Dedifferentiated amniotic fluid mesenchymal stem cell (primary cell): ENCODE data around the gene AGRP.
"Not testable (repeated sequence)": the region's sequence is repeated elsewhere in the genome, so short reads cannot be mapped to it uniquely, and the experiment has no call there.

Experiments used
- DNase-seq: peaks from one replicate; pipeline ENCODE4 v3.0.0-alpha.2; 2016; ENCODE audit errors: extremely low spot score

Gene AGRP

DNA sequence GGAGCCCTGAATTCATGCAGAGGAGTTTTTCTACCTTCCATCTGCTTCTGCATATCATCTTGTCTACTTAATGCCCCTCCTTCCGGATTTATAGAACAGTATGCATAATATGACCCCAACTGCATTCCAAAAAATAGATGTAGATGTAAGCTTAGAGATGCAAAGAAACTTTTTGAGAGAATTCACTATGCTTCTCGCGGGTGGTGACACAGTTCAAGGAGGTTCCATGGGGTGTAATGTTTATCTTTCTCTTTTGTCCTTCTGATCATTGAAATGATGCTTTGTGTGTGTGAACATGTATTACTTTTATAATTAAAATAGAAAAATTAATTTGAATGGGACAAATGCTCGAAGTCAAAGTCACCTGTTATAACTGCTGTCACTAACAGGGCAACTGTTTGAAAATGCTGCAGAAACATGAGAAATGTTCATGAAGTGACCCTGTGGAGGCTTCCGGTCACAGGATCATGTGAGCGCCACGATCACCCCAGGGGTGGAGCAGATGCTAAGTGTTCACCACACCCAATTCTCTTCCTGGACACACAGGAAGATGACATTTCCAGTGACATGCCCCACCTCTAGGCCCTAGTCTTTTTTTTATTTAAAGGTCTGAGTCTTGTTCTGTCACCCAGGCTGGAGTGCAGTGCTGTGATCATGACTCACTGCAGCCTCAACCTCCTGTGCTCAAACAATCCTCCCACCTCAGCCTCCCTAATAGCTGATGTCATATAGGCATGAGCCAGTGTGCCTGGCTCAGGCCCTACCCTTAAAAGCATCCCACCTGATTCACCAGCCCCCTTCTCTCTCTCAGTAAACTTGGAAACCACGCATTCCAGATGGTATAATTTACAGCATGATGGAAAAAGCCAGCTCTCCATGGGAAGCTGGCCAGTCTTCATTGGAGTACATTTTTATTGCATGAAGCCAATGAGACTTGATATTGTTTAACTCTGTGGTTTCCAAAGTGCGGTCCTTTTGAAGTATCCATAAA is 21.0 kb upstream of the AGRP start:
- no peak for DNase-seq

DNA sequence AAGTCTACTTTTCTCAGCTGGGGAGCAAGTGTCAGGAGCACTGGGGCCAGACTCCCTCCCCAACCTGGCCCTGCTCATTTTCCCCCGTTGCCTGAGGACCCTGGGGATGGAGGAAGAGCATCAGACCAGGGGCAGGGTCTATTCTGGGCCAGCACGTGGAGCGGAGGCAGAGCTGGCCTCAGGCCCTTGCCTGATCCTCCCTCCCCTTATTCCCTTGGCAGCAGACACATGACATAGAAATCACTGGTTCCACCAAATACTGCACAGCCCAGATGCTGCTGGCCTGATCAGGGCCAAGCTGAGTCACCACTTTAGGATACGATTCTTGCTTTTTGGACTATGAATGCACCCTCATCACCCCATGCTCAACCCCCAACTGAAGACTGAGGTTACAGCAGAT is 15.8 kb upstream of the AGRP start:
- DNase-seq, result no peak

DNA sequence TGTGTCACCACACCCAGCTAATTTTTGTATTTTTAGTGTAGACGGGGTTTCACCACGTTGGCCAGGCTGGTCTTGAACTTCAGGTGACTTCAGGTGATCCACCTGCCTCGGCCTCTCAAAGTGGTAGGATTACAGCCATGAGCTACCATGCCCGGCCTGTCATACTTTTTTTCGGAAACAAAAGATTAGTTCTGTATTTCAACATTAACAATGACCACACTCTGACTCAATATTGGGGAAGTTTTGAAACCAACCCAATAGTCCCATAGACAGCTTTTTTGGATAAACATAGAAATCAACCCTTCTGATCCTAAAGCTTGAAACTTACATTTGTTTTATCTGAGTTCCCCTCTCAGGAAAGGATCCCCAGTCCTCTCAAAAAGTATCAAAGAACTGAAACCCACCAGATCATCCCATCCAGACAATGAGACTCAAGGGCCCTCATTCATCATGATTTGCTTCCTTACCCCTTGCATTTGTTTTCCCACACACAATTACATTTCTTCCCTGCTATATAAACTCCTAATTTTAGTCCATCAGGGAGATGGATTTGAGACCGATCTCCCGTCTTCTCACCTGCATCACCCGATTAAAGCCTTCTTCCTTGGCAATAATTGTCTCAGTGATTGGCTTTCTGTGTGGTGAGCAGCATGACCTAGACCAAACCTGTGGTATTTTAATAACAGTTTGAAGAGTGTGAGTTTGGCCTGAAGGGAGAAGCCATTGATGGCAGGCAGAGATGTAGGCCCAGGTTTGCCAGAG is 7.2 kb upstream of the AGRP start:
- DNase-seq, result no peak

DNA sequence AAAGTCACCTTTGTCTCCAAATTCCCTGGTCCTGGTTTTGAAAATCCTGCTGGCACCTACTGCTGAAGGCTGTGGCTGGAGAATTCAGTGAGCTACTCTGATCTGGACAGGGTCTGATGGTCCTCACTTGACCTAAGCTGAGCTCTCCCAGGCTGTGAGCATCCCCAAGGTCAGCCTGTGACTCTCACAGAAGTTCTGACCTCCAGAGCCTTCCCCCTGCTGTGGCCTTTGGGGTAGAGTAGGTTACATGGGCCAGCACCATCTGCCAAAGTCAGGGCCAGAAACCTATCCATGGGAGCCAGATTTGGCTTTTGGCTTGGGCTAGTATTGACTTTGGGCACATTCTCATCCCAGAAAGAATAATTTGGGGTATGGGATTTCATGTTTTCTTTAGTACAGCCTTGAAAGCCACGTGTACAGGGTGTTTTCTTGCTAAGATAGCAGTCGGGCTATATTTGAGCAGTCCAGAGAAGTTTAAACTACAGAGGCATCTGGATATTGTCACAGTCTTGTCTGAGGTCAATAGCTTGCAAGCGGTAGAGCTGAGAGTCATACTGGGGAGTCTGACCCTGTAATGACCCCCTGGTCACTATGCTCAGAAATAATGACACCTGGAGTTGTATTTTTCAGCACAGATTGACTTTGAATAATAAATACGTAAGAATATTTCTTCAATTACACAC is 6.2 kb upstream of the AGRP start:
- no peak for DNase-seq

DNA sequence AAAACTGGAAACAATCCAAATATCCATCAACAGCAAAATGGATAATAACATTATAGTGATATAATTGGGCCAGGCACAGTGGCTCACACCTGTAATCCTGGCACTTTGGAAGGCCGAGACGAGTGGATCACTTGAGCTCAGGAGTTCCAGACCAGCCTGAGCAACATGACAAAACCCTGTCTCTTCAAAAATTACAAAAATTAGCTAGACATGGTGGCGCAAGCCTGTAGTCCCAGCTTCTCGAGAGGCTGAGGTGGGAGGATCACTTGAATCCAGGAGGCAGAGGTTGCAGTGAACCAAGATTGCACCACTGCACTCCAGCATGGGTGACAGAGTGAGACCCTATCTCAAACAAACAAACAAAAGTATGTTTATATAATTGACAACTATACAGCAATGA is 4.2 kb upstream of the AGRP start:
- not testable (repeated sequence) for DNase-seq

DNA sequence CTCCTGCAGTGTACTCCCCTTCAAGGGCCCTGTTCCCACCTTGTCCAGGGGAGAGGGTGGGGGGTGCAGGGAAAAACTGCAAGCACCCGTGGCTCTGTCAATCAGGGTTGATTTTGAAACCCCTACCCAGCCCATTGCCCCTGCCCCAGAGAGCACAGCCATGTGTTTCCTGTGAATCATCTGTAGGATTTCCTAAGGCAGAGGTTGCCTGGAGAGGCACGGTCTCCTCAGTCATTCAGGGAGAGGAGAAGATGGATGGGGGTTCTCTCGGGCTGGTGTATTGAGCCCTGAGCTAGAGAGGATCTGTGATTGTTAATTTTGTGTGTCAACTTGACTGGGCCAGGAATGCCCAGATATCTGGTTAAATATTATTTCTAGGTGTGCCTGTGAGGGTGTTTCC is 3.5 kb upstream of the AGRP start:
- no peak for DNase-seq

DNA sequence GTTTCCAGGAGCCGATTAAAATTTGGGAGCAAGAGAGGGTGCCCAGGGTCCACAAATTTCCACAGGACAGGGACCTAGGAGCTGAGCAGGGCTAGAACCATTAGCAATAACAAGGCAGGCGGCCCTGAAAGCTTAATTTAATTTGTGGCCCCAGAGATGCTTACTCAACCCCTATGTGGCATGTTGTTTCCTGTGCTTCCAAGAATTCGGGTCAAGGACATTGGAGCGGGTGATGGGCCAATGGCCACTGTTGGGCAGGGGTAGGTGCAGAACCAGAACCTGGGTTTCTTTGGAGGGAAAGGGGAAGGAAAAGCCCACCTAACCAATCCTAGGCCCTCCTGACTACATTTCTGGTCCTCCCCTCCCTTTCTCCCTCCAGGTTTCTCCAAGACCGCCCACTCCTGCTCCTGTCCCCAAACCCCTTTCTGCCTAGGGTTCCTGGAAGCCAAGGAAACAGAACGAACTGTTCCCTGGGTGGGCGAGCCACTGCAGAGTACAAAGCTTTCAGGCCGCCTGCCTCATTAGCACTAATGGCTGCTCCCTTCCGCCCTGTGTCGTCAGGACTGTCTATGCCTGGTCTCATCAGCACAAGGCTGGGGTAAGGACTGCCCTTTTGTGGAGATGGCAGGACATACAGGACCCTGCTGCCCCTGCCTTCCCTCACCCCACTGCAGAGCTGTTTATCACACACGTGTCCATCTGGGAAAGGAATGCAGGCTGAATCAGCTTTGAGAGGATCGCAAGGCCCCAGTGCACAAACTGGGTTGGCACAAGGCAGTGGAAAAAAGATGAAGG is 581 bp upstream of the AGRP start:
- no peak for DNase-seq

DNA sequence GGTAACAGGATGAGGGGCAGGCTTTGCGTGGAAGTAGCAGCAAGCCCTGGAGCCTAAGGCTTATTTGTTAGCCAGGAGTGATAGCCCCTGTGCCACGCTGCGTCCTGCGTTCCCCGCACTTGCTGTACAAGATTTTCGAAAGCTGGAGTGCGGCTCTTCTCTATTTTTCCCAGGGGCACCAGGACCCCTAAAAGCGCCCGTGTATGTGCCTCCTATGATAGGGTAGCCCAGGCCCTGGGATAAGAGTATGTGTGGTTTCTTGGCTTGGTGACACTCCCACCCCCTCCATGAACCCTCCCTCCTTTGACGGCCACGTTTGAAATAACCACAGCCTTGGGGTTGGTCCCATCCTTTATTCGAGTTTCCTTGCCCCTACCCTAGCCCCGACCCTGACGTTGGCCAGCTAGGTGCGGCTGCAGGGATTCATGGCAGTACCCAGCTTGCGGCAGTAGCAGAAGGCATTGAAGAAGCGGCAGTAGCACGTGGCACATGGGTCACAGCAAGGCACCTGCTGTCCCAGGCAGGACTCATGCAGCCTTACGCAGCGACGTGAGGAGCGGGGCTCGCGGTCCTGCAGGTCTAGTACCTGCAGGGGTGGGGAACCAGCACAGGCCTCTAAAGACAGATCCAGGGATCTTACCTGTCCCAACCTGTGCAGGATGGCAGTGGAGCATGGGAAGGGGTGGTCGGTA is 968 bp downstream of the AGRP start:
- no peak for DNase-seq

DNA sequence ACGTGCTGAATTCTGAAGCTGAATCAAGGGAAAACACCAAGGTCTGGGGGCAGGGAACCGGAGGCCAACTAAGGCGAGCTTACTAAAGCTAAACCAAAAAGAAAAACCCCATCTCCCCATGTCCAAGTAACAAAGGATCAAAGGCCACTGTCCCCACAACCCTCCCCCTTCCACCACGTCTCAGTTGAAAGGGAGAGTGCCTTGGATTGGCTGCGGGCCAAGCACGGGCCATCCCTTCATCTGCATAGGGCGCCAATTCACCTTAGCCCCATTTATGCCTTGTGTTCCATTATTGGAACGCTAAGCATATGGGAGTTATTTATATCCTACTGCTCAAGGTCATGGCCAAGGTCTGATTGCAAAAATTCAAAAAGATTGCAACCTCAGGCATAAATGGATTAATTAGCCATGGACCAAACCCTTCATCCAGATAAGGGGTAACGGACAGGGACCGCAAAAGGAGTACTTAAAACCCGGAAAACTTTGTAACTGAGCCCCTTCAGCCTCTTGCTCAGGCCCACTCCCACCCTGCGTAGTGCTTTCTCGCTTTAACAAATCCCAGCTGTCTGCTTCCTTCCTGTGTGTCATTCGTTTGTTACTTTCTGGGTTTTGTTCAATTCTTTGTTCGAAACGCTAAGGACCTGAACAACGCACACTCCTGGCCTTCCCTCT is 1.6 kb downstream of the AGRP start:
- no peak for DNase-seq

DNA sequence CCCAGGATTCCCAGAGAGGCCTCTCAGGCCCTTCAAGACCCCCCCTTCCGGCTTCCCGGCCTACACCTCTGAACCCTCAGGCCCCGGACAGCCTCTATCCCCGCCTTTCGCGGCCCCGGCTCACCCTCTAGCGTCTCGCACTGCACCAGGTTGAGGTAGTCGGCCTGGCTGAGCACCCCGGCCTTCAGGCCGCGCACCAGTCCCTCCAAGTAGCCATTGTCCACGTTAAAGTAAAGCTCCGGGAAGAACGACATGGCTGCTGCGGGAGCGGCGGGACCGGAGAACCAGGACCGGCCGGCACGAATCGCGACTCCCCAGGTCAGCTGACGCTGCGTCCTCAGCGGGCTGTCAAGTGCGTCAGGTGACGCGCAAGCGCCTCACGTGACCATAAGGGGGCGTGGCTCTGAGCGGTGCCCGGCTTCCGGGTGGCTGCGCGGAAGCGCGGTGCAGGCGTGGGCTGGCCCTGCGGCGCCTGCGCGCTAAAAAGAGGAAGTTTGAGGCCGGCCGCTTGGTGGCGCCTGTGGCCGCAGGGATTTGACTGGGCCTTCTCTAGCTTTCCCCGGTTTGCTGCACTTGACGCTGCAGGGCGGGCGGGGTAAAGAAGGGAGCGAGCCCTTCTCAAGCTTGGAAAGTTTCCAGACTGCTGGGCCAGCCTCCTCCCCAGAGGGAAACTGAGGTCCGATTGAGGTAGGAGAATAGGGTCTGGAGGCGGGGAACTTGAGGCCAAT is 2.4 kb downstream of the AGRP start, which contains the start of gene ATP6V0D1:
ATP6V0D1 (minus strand) TSS at position 325 of the 728 bp plus-strand sequence; CDS start at position 254, 71 bp downstream.
- DNase-seq, result peak; percentile 97

DNA sequence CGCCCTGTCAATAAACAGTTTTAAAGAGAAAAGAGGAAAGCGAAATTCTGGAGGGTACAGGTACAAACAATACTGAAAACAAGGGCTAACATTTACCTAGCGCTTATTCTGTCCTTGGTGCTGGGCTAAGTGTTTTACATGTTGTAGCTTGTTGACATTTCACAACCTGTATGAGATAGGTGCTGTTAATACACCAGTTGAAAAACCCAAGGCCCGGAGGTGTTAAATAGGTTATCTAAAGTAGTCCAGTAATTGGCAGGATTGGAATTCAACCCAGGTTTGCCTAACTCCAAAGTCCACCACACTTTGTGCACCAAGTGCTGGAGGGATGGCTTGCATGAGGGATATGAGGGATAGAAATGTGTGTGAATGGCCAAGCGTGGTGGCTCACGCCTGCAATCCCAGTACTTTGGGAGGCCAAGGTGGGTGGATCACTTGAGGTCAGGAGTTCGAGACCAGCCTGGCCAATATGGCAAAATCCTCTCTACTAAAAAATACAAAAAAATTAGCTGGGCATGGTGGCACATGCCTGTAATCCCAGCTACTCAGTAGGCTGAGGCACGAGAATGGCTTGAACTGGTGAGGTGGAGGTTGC is 5.3 kb downstream of the AGRP start:
- no peak for DNase-seq

DNA sequence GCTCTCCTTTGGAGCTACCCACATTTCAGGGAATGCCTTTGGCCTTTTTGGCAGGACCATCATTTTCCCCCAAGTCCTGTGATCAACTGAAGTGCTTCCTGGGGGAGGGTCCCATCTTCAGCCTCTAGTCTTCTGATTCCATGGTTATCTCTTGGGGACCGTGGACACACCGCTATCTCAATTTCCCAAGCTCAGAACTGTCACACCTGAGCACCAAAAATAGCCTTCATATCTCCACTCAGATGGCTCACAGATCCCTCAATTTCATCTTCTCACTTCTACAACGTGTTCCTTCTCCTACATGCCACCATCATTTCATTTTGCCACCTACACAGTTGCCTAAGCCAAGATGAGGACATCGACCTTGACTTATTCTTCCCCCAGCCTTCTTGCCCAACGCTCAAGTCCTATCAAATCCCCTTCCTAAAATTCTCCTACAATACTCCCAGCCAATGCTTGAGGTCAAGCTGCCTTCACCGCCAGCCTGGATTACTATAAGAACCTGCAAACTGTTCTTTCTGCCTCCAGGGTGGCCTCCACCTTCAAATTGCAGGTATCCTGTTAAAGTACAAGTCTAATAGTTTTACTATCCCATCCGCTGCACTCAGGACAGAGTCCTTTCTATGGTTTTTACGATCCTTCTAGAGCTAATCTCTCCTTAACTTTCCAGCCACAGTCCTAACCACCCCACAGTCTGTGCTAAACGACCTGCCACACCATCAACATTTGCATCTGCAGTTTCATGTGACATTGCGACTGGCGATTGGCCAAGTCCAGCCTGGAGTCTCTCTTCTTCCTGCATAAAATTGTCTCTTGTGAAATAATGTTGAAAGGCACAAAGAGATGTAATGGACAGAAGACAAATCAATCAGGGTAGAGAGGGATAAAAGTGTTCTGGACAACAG is 8.5 kb downstream of the AGRP start:
- DNase-seq, result no peak

DNA sequence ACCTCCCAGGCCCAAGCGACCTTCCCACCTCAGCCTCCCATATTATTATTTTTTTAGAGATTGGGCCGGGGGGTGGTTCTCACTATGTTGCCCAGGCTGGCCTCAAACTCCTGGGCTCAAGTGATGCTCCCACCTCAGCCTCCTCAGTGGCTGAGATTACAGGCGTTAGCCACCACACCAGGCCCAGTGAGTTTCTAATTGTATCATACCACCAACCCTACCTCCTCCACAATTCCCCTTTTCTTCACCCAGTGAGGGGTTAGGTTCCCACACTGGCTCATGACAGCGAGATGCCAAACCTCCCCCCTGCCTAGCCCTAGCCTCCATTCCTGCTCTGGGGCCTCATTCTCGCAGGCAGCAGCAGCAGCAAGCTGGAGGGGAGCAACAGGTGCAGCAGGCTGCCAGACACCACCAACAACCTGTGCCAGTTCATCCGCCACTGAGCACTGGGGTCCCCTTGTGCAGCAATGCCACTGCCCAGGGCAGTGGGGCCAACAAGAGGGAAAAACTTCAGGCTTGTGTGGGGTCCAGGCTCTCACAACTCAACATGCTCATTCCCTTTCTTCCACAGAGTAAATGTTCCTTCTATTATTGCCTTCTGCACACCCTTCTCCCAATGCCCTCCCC is 11.5 kb downstream of the AGRP start:
- DNase-seq, result no peak

DNA sequence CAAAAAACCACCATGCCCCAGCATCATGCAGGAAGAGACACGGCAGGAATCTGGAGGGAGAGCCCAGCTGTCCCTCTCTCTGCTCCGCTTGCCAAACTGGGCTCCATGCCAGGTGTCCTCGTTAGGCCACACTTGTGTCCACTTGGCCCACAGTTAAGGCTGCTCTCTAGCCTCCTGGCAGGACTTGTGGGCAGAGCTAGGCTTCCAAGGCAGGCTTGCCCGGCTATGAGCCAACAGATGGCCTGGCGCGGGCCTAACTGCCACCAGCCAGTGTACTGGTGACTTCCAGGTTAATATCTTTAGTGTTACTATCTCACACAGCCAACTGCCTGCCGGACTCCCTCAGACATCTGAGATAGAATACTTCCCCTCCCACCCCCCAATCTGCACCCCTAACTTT is 13.0 kb downstream of the AGRP start:
- DNase-seq, result no peak

DNA sequence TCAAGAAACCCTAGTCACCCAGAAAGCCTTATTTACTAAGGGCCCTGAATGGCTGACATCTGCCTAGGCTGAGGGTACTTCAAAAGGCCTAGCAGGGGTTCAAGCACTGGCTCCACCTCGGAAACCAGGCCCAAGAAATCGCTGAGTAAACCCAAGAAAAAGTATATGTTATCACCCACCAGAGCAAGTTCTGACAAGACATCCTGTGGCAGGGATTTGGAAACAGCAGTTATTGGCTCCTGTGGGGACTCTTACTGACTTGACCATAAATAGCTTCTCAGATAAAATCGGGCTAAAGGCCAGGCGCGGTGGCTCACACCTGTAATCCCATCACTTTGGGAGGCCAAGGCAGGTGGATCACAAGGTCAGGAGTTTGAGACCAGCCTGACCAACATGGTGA is 14.6 kb downstream of the AGRP start:
- DNase-seq, result no peak

DNA sequence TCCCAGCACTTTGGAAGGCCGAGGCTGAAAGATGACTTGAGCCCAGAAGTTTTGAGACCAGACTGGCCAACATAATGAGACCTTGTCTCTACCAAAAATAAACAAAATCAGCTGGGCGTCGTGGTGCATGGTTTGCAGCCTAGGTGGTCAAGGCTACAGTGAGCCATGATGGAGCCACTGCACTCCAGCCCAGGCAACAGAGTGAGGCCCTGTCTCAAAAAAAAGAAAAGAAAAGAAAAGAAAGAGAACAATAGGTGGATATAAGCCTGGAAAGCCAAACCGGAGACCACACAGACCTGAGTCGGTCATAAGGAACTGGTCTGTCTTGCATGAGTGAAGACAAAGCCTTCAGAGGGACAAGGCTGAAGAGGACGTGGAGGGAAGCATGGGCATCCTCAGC is 16.8 kb downstream of the AGRP start:
- DNase-seq, result no peak

DNA sequence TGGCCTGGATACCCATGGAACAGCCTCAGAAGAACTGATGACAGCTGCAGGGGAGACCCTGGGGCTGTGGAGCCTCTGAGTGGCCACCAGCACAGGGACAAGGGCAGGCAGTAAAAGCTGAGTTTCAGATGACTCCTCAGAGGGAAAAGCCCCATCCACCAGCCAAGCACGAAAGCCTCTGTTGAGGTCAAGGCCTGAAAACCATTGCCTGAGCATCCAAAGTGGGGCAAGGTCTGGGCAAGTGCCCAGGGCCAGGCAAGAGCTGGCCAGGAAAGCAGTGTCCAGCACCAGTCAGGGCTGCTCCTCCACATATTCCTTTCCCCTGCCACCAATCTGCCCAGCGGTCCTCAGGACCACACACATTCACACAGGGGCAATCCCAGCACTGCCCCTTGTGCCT is 18.8 kb downstream of the AGRP start:
- DNase-seq, result no peak

DNA sequence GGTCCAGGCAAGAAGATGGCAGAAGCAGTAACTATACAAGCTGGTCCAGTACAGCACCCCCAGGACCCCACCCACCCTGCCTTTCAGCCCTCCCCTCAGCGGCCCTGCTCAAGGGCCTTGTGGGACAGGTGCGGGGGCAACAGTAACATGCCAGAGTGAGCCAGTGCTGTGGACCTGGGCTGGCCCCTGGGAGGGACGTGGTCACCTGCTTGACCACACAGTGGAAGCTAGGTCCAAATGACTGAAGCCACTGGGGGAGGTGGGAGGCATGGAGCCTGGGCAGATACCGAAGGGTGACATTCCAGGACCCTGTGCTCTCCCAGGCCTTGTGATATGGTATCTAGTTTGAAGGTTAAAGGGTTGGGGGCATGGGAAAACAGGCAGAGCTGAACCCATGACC is 19.7 kb downstream of the AGRP start:
- no peak for DNase-seq
